Ovary (tissue), 3 donors: Measurements from ENCODE around the gene TMIE.

Source experiments
- EP300 ChIP-seq: sonication (generic); formaldehyde crosslinking; IDR thresholded peaks from one replicate; pipeline ENCODE4 v1.6.1; 2017; ENCODE audit warnings: antibody characterized with exemption
- POLR2A ChIP-seq: fragments of 450-650 bp; IDR thresholded peaks from one replicate; pipeline ENCODE4 v1.6.1; 2017; ENCODE audit warnings: antibody characterized with exemption, mild to moderate bottlenecking, moderate library complexity
- TF ChIP-seq, protein P1 (sequence below), 3 donors: fragments of 450-650 bp in 2 of 3; fragments of 200-600 bp in 1 of 3; IDR thresholded peaks; one replicate each; pipeline versions ENCODE4 v1.5.1 to v1.8.0; 2016 to 2022; ENCODE audit warnings: antibody characterized with exemption in 3 of 3, mild to moderate bottlenecking in 1 of 3
- donor health status: DM: no; HTN: no; CAD: no.

DNA sequence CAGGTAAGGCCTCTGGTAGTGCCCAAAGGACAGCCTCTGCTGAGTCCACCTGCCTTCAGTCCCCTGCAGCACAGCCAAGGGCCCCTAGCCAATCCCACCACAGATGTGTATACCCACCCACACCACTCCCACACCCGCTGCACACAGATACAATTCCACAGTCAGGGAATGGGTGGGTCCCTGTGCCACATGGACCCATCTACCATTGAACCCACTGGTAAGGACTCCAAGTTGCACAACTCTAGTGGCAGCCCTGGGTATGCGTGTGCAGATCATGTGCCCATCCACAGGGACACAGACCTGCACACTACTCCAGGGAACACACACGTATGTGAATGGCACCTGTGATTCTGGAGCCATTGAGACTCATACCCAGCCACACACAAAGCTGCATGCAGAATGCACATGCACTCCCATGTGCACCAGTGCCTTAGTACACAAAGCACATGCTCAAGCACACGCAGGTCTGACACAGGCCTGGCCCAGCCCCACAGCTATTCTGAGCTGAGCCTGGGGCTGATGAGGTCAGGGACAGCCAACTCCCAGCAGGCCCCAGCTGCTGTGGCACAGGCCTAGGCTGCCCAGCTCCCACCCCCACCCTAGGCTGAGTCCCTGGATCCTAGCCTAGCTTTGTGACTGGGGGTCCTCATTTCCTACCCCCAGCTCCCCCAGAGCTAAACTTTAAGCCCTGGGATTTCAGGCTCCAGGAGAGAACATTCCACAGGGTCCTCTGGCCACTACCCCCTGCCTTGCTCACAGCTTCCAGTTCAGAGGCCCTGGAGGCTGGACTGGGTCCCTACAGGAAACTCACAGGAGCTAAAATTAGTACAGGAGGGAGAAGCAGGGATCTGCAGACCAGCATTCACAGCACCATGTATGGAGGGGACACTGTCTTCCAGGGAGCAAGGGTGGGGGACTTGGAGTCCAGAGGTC, 5.0 kb upstream of the TMIE start:
- TF ChIP-seq, protein P1, sequence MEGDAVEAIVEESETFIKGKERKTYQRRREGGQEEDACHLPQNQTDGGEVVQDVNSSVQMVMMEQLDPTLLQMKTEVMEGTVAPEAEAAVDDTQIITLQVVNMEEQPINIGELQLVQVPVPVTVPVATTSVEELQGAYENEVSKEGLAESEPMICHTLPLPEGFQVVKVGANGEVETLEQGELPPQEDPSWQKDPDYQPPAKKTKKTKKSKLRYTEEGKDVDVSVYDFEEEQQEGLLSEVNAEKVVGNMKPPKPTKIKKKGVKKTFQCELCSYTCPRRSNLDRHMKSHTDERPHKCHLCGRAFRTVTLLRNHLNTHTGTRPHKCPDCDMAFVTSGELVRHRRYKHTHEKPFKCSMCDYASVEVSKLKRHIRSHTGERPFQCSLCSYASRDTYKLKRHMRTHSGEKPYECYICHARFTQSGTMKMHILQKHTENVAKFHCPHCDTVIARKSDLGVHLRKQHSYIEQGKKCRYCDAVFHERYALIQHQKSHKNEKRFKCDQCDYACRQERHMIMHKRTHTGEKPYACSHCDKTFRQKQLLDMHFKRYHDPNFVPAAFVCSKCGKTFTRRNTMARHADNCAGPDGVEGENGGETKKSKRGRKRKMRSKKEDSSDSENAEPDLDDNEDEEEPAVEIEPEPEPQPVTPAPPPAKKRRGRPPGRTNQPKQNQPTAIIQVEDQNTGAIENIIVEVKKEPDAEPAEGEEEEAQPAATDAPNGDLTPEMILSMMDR (IDR thresholded peaks at IDR 0.05) = no peak
- TF ChIP-seq POLR2A = no peak
- no peak for TF ChIP-seq EP300
